H1 (cell line): ENCODE measurements around the gene ABCG8.

Experiments used
- ASH2L ChIP-seq: fragments of 200-600, 300-600 bp; sonication (generic); IDR thresholded peaks from one replicate; pipeline ENCODE4 v1.7.1; 2017; ENCODE audit warnings: low read length
- BCL11A ChIP-seq, 2 experiments: IDR thresholded peaks; one replicate each; pipeline ENCODE4 v1.6.1; 2011; ENCODE audit warnings: low read depth in 2 of 2, low read length in 2 of 2, mild to moderate bottlenecking in 2 of 2
- CBX8 ChIP-seq: fragments of 300-800, 300-1000 bp; sonication (generic); IDR thresholded peaks from 2 replicates; pipeline ENCODE4 v1.7.1; 2016; ENCODE audit warnings: low read depth, low read length, borderline replicate concordance
- CHD1 ChIP-seq: IDR thresholded peaks from 2 replicates; pipeline ENCODE4 v1.6.1; 2012; ENCODE audit warnings: low read depth, low read length, improper control_type of control experiment
- EGR1 ChIP-seq: IDR thresholded peaks from 2 replicates; pipeline ENCODE4 v1.6.1; 2011; ENCODE audit warnings: low read depth, low read length, borderline replicate concordance
- EZH2 ChIP-seq: fragments of 200-600 bp; sonication (generic); IDR thresholded peaks from 2 replicates; pipeline ENCODE4 v1.7.1; 2012; ENCODE audit warnings: low read depth, mild to moderate bottlenecking, moderate library complexity, low read length, inconsistent platforms; ENCODE audit not compliant: severe bottlenecking
- POLR2A ChIP-seq, 2 experiments: IDR thresholded peaks; 1 replicate in 1 of 2; 2 replicates in 1 of 2; pipeline ENCODE4 v1.6.1; 2011; ENCODE audit warnings: low read depth in 2 of 2, low read length in 2 of 2, mild to moderate bottlenecking in 2 of 2; ENCODE audit errors: control extremely low read depth in 1 of 2
- RAD21 ChIP-seq, 2 experiments: IDR thresholded peaks in 1 of 2; conservative IDR thresholded peaks in 1 of 2; 2 replicates each; pipeline ENCODE4 v1.6.1; 2011; ENCODE audit warnings: low read depth in 2 of 2, low read length in 2 of 2, improper control_type of control experiment in 1 of 2, inconsistent platforms in 1 of 2, mild to moderate bottlenecking in 1 of 2, moderate library complexity in 1 of 2
- SIX5 ChIP-seq: IDR thresholded peaks from 2 replicates; pipeline ENCODE4 v1.6.1; 2011; ENCODE audit warnings: mild to moderate bottlenecking, low read depth, low read length
- SP2 ChIP-seq: IDR thresholded peaks from 2 replicates; pipeline ENCODE4 v1.6.1; 2012; ENCODE audit warnings: mild to moderate bottlenecking, low read length, inconsistent platforms
- TAF7 ChIP-seq: optimal IDR thresholded peaks from 2 replicates; pipeline ENCODE3; 2011; ENCODE audit warnings: low read depth, mild to moderate bottlenecking, inconsistent platforms, low read length, moderate library complexity, borderline replicate concordance
- YY1 ChIP-seq: IDR thresholded peaks from 2 replicates; pipeline ENCODE4 v1.6.1; 2011; ENCODE audit warnings: low read depth, mild to moderate bottlenecking, low read length
- TF ChIP-seq, protein P1 (sequence below), 3 experiments: IDR thresholded peaks; 1 replicate in 2 of 3; 2 replicates in 1 of 3; pipeline versions ENCODE4 v1.5.1 to v1.6.1; 2011; ENCODE audit warnings: low read length in 3 of 3, mild to moderate bottlenecking in 3 of 3, inconsistent platforms in 2 of 3, low read depth in 1 of 3, moderate library complexity in 1 of 3; ENCODE audit not compliant: insufficient read depth in 1 of 3; ENCODE audit errors: control extremely low read depth in 1 of 3

DNA sequence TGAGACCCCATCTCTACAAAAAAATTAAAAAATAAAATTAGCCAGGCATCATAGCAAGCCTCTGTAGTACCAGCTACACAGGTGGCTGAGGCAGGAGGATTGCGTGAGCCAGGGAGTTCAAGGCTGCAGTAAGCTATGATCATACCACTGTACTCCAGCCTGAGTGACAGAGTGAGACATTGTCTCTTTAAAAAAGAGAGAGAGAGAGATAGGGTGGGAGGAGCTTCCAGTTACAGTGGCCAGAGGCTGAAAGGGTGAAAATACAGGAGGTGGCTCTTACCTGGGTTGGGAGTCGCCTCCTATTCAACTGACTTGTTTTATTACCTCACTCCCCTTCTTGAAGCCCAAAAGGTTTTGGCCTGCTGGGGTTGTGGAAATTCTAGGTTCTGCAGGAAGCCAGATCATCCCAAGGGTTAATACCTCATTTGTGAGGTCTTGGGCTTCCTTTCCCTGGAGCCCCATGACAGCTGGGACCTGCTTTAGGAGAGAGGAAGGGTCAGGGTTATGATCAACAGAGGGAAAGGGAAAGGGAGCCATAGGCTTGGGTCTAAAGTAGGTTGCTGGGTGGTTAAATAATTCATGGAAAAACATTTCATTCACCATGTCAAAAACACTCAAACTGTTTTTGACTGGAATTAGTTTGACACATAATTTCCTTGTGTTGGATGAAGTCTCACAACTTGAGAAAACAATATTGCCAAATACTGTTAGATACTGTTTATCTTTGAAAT, 47.6 kb upstream of the ABCG8 start:
- TF ChIP-seq BCL11A (IDR thresholded peaks at IDR 0.05; ENCODE audit: low read depth in 2 of 2, low read length in 2 of 2) (no peak), EGR1 (no peak), YY1 (no peak), POLR2A (IDR thresholded peaks at IDR 0.05; ENCODE audit: control extremely low read depth in 1 of 2, low read depth in 2 of 2, low read length in 2 of 2) (no peak), SIX5 (no peak), RAD21 (IDR thresholded peaks at IDR 0.05 in 1 of 2, conservative IDR thresholded peaks at IDR 0.05 in 1 of 2; ENCODE audit: low read depth in 2 of 2, low read length in 2 of 2) (no peak), SP2 (no peak), EZH2 (no peak), TAF7 (no peak), ASH2L (no peak), CHD1 (no peak), CBX8 (no peak)
- TF ChIP-seq, protein P1, sequence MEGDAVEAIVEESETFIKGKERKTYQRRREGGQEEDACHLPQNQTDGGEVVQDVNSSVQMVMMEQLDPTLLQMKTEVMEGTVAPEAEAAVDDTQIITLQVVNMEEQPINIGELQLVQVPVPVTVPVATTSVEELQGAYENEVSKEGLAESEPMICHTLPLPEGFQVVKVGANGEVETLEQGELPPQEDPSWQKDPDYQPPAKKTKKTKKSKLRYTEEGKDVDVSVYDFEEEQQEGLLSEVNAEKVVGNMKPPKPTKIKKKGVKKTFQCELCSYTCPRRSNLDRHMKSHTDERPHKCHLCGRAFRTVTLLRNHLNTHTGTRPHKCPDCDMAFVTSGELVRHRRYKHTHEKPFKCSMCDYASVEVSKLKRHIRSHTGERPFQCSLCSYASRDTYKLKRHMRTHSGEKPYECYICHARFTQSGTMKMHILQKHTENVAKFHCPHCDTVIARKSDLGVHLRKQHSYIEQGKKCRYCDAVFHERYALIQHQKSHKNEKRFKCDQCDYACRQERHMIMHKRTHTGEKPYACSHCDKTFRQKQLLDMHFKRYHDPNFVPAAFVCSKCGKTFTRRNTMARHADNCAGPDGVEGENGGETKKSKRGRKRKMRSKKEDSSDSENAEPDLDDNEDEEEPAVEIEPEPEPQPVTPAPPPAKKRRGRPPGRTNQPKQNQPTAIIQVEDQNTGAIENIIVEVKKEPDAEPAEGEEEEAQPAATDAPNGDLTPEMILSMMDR (IDR thresholded peaks at IDR 0.05; ENCODE audit: control extremely low read depth in 1 of 3, insufficient read depth in 1 of 3, low read depth in 1 of 3, low read length in 3 of 3) = no peak
